GM12872 (cell line): ENCODE measurements around the gene SLC15A3.

Source experiments
- TF ChIP-seq, protein P1 (sequence below): IDR thresholded peaks from 3 replicates; pipeline ENCODE4 v1.5.1; 2011; ENCODE audit warnings: low read depth, mild to moderate bottlenecking, low read length, moderate library complexity; ENCODE audit not compliant: insufficient read depth

SLC15A3 gene

DNA sequence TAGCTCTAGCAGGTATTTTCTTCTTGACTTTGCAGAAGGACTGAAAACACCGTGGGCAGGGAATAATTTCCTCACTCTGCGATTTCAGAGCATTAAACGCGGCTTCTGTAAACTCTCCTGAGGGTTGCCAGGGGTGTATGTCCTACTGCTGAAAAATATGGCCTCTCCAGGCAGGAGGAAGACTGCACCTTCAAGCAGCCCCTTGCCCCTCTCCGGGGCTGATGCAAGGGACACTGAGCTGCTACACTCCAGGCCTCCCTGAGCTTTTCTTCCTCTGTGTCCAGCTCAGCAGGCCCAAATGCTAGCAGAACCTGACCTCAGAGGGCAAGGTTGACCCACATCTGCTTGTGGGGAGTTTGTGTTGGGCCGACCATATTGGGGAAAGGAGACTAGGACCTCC lies 21.7 kb upstream of the SLC15A3 start:
- TF ChIP-seq, protein P1, sequence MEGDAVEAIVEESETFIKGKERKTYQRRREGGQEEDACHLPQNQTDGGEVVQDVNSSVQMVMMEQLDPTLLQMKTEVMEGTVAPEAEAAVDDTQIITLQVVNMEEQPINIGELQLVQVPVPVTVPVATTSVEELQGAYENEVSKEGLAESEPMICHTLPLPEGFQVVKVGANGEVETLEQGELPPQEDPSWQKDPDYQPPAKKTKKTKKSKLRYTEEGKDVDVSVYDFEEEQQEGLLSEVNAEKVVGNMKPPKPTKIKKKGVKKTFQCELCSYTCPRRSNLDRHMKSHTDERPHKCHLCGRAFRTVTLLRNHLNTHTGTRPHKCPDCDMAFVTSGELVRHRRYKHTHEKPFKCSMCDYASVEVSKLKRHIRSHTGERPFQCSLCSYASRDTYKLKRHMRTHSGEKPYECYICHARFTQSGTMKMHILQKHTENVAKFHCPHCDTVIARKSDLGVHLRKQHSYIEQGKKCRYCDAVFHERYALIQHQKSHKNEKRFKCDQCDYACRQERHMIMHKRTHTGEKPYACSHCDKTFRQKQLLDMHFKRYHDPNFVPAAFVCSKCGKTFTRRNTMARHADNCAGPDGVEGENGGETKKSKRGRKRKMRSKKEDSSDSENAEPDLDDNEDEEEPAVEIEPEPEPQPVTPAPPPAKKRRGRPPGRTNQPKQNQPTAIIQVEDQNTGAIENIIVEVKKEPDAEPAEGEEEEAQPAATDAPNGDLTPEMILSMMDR = no peak

DNA sequence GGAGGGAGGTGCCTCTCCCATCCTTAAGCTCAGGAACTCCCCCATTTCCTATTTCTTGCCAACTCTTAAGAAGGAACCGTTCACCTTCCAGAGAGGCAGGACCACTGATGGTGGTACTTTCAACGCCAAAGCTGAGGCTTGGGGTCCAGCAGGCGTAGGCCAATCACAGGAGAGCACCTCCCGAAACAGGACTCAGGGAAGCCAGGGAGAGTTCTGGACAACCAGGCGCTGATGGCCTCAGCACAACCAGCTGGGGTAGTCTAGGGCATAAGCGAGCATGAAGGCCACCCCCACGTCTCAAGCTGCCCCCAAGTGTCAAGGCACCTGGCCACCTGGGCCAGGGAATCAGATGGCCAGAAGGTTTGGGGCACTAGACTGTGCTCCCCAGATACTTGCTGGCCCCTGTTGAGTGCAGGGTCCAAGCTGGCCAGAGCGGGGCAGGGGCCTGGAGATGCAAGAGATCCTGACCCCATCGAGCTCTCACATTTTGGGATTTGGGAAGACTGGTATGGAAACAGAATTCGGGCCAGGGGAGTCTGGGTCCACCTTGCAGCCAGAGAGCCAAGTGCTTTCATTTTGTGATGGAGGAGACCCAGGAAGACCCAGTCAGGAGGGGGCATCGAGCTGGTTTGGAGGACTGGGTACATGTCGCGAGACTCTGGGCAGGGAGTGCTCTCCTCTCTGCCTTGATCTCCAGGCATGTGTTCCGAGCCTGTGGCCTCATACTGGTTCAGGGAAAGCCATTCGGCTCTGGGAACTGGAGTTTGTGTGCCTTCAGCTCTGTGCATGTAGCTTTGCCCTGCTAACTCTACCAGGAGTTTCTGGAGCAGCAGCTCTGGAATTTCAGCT lies 20.4 kb upstream of the SLC15A3 start:
- TF ChIP-seq, protein P1 = no peak

DNA sequence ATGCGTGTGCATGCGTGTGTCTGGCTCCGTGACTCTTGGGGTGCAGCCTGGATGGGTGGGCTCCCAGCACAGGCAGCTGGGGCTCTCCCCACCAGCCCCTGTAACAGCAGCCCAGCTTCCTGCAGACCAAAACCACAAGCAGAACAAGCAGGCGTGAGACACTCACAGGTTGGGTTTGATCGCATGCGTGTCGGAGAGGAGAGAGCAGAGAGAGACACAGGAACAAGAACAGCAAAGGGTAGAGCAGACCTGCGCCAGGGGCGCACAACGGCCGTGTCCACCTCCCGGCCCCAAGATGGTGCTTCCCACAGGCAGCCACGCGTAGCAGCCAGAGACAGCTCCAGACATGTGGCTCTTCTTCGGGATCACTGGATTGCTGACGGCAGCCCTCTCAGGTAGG lies 19.5 kb upstream of the SLC15A3 start, which contains the start of gene CD6:
Gene CD6, plus strand, starts transcription at position 161 of the 400 bp plus-strand sequence. Its CDS starts 186 bp downstream, at position 347.
- TF ChIP-seq, protein P1 = no peak

DNA sequence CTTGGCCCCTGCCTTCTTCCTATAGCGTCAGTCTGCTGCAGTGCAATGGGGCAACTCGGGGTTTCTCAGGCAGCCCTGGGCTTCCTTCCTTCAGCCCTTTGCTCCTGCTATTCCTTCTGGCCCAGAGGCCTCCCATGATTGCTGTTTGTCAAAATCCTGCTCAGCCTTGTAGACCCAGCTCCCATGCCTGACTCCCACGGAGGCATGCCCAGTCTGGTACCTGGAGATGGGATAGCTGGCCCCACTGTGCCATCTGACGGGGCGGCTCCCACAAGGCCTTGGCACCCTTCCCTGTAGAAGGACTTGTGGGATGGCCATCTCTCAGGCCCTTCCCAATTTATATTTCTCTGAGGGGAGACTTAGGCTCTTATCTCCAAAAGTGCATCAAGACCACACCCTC lies 18.9 kb upstream of the SLC15A3 start:
- TF ChIP-seq, protein P1 = no peak

DNA sequence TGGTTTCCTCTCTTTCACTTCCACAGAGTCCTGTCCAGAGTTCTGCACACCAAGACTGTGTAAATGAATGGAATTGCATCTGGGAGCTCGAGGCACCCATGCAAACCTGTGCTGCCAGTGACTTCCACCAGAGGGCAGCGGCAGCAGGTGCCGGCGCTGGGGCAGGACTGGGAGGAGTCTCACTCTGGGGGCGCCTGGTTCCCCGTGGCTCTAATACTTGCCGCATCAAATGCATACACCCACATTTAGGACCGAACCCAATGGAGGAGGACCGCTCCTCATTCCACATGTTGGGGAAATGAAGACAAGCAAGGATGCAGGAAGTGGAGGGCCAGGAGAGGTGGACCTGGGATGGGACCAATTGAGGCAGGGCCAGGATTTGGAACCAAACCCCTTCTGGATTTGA lies 18.4 kb upstream of the SLC15A3 start:
- TF ChIP-seq, protein P1 = peak; percentile 95

DNA sequence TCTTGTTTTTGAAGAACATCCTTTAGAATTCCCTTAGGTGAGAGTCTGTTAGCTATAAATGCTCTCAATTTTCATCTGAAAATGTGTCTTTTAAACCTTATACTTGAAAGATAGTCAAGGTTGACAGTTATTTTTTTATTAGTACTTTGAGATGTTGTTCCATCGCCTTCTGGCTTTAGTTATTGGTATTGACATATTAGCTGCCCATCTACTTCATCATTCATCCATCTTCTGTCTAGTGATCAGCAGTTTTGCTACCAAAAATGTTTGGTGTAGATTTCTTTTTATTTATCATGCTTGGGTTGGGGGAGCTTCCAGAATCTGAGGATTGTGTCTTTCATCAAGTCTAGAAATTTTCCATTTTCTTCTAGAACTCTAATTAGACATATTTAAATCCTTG lies 16.2 kb upstream of the SLC15A3 start:
- TF ChIP-seq, protein P1 = no peak

DNA sequence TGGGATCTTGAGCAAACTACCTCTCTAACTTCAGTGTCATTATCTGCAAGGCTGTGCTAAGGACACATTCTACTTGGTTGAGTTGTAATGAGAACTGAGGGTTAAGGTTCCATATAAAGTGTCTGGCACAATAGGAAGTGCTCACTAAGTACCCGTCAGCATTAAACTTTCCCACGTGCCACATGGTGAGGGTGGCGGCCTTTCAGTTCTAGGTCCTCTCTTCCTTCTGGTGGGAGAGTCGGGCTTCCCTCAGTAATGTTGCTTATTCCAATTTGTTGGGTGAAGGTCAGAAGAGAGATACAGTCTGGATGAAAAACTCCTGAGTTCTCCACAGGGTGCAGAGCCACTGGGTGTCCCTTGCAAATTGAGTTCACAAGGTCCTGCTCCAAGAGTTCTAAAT lies 14.9 kb upstream of the SLC15A3 start:
- TF ChIP-seq, protein P1 = no peak
